Measurements from ENCODE around the gene PRR22.

GRCh38 chr19:5792224-5792623 is 7.7 kb upstream of the PRR22 start:
- TF ChIP-seq FOSL1 (tag; conservative IDR thresholded peaks at IDR 0.05), result no peak
- TF ChIP-seq RCOR1 (IDR thresholded peaks at IDR 0.05; ENCODE audit: borderline replicate concordance in 1 of 2, low read depth in 2 of 2, low read length in 2 of 2), result no peak
- no peak for TF ChIP-seq POLR2AphosphoS5 (IDR thresholded peaks at IDR 0.05; ENCODE audit: control insufficient read depth, insufficient read depth, low read depth, low read length)
- no peak for TF ChIP-seq ZNF140 (CRISPR knock-in tag; IDR thresholded peaks at IDR 0.05)
- no peak for TF ChIP-seq ZNF175 (CRISPR knock-in tag; IDR thresholded peaks at IDR 0.05; ENCODE audit: low read depth)
- no peak for TF ChIP-seq POLR2A (conservative IDR thresholded peaks at IDR 0.05)
- no peak for TF ChIP-seq SIRT6 (IDR thresholded peaks at IDR 0.05; ENCODE audit: low read depth, low read length)
- TF ChIP-seq CTCF (IDR thresholded peaks at IDR 0.05 in 2 of 3, conservative IDR thresholded peaks at IDR 0.05 in 1 of 3; ENCODE audit: insufficient read depth in 2 of 3, low read depth in 1 of 3, low read length in 3 of 3), result no peak
- TF ChIP-seq TAF1 (IDR thresholded peaks at IDR 0.05; ENCODE audit: control insufficient read depth, extremely low read depth, insufficient read depth, low read length, severe bottlenecking), result no peak

Data from K562 (cell line).